Endodermal cell (in vitro differentiated cells): Measurements from ENCODE around the gene DNAJB1. TPM values are rescaled to one million over a fixed set of nuclear protein-coding genes. Genes with fewer than 3 reads are reported as not detected.
A peak's percentile ranks its signal among the peaks of the same experiment; 100 is the strongest.

Experiments used
- DNase-seq: peaks from one replicate; pipeline ENCODE4 v3.0.0-alpha.2; 2017
- H3K27ac ChIP-seq: 2 replicates; pipeline ENCODE4 v1.5.1; 2013; ENCODE audit warnings: mild to moderate bottlenecking, low read depth, low read length, moderate library complexity
- H3K27me3 ChIP-seq: 2 replicates; pipeline ENCODE4 v1.6.1; 2013; ENCODE audit warnings: mild to moderate bottlenecking, low read length, moderate library complexity; ENCODE audit not compliant: insufficient read depth, control insufficient read depth, poor library complexity, severe bottlenecking
- H3K36me3 ChIP-seq: 2 replicates; pipeline ENCODE4 v1.7.0; 2013; ENCODE audit warnings: mild to moderate bottlenecking, low read length, moderate library complexity; ENCODE audit not compliant: control insufficient read depth, insufficient read depth
- H3K4me1 ChIP-seq: one replicate; pipeline ENCODE4 v1.7.0; 2013; ENCODE audit warnings: low read length; ENCODE audit not compliant: control insufficient read depth, insufficient read depth
- H3K4me3 ChIP-seq: 2 replicates; pipeline ENCODE4 v1.5.1; 2013; ENCODE audit warnings: mild to moderate bottlenecking, low read length, moderate library complexity
- H3K9ac ChIP-seq: 2 replicates; pipeline ENCODE4 v1.6.1; 2013; ENCODE audit warnings: mild to moderate bottlenecking, low read length, moderate library complexity; ENCODE audit not compliant: poor library complexity, severe bottlenecking; ENCODE audit errors: extremely low read depth
- H3K9me3 ChIP-seq: 2 replicates; pipeline ENCODE4 v1.6.1; 2013; ENCODE audit warnings: mild to moderate bottlenecking, low read length, moderate library complexity; ENCODE audit not compliant: control insufficient read depth
- H3K27ac Mint-ChIP-seq: 2 replicates; pipeline ENCODE4 v1.8.0; 2020; ENCODE audit warnings: mixed read lengths
- H3K27me3 Mint-ChIP-seq: 2 replicates; pipeline ENCODE4 v1.8.0; 2021; ENCODE audit warnings: mild to moderate bottlenecking, mixed read lengths; ENCODE audit not compliant: insufficient read depth
- H3K36me3 Mint-ChIP-seq: 2 replicates; pipeline ENCODE4 v1.8.0; 2020; ENCODE audit warnings: low read depth, mixed read lengths
- H3K4me1 Mint-ChIP-seq: 2 replicates; pipeline ENCODE4 v1.8.0; 2020; ENCODE audit warnings: mixed read lengths
- H3K4me3 Mint-ChIP-seq: 2 replicates; pipeline ENCODE4 v1.8.0; 2020; ENCODE audit warnings: mild to moderate bottlenecking, moderate library complexity, mixed read lengths
- H3K9me3 Mint-ChIP-seq: 2 replicates; pipeline ENCODE4 v1.8.0; 2020; ENCODE audit warnings: mild to moderate bottlenecking, mixed read lengths
- WGBS, 2 experiments: methylation state at CpG; one replicate each; pipeline versions ENCODE4 v1.1.5 to v1.1.7; 2013; ENCODE audit warnings: missing lambda C conversion rate in 2 of 2, mixed read lengths in 1 of 2; ENCODE audit not compliant: insufficient coverage in 1 of 2, insufficient read length in 1 of 2; 5-methylcytosine and 5-hydroxymethylcytosine counted together
- total RNA-seq, 2 donors: library from RNA; stranded (reverse); fragmentation: NEBNext Ultra II Directional in 1 of 2; extraction: Animal tissue kit (Norgen Biotek cat#: 25700) in 1 of 2; gene quantifications; 2 replicates in 1 of 2; 3 replicates in 1 of 2; pipeline ENCODE4 v1.2.1, GENCODE V29; 2021
- TF ChIP-seq, protein P1 (sequence below): fragments of 200-600 bp; sonication (generic); conservative IDR thresholded peaks from 2 replicates; pipeline ENCODE4 v1.5.0; 2021; ENCODE audit warnings: antibody characterized with exemption, mild to moderate bottlenecking

DNAJB1 gene
- total RNA-seq, 2 donors from 2014 or later: 66.1 to 70.0 TPM

- peaks cover 2% of the 10 kb centered on the region for H3K4me1 Mint-ChIP-seq
- no peaks in the 10 kb centered on the region for H3K27me3 Mint-ChIP-seq
- DNase-seq: no peak
- Histone ChIP-seq H3K4me1 (no peaks in the 10 kb centered on the region), H3K27me3 (no peaks in the 10 kb centered on the region), H3K9ac (no peak overlapping the region), H3K36me3 (peaks cover 41% of the 10 kb centered on the region), H3K9me3 (no peaks in the 10 kb centered on the region), H3K4me3 (no peak overlapping the region), H3K27ac (no peak overlapping the region)
- TF ChIP-seq, protein P1, sequence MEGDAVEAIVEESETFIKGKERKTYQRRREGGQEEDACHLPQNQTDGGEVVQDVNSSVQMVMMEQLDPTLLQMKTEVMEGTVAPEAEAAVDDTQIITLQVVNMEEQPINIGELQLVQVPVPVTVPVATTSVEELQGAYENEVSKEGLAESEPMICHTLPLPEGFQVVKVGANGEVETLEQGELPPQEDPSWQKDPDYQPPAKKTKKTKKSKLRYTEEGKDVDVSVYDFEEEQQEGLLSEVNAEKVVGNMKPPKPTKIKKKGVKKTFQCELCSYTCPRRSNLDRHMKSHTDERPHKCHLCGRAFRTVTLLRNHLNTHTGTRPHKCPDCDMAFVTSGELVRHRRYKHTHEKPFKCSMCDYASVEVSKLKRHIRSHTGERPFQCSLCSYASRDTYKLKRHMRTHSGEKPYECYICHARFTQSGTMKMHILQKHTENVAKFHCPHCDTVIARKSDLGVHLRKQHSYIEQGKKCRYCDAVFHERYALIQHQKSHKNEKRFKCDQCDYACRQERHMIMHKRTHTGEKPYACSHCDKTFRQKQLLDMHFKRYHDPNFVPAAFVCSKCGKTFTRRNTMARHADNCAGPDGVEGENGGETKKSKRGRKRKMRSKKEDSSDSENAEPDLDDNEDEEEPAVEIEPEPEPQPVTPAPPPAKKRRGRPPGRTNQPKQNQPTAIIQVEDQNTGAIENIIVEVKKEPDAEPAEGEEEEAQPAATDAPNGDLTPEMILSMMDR: no peak
- no peak overlapping the region for H3K4me3 Mint-ChIP-seq
- H3K9me3 Mint-ChIP-seq: no peaks in the 10 kb centered on the region
- H3K27ac Mint-ChIP-seq: no peak overlapping the region
- WGBS, 2 experiments: 97 to 100% methylated on average over 5 to 17 of the region's 18 CpGs
- peaks cover 38% of the 10 kb centered on the region for H3K36me3 Mint-ChIP-seq
These were observed 35.8 kb downstream of the DNAJB1 start for GRCh38 chr19:14482172-14482941.

DNA sequence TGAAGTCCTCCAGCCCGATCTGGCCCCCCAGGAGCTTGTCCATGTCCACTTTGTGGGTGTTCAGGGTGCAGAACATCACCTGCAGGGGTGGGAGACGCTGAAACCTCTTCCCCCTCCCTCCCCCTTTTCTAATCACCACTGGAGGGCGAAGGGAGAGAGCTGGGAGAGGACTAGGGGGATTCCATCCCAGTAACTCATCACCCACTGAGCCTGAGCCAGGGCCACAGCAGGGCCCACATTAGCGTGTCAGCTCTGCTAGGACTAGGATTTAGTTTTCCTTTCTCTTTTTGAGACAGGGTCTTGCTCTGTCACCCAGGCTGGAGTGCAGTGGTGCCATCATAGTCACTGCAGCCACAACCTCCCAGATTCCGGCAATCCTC lies 37.5 kb downstream of the DNAJB1 start:
- TF ChIP-seq, protein P1: no peak
- DNase-seq: no peak
- peaks cover 9% of the 10 kb centered on the region for H3K4me1 Mint-ChIP-seq
- H3K36me3 ChIP-seq: peaks cover 34% of the 10 kb centered on the region
- H3K9me3 Mint-ChIP-seq: no peaks in the 10 kb centered on the region
- peaks cover 33% of the 10 kb centered on the region for H3K36me3 Mint-ChIP-seq
- H3K4me3 Mint-ChIP-seq: no peak overlapping the region
- no peaks in the 10 kb centered on the region for H3K9me3 ChIP-seq
- 82 to 93% methylated on average over 3 to 5 of the region's 5 CpGs for WGBS, 2 experiments
- no peaks in the 10 kb centered on the region for H3K4me1 ChIP-seq
- no peak overlapping the region for H3K4me3 ChIP-seq
- H3K27ac ChIP-seq: no peak overlapping the region
- no peak overlapping the region for H3K9ac ChIP-seq
- no peaks in the 10 kb centered on the region for H3K27me3 Mint-ChIP-seq
- no peak overlapping the region for H3K27ac Mint-ChIP-seq
- H3K27me3 ChIP-seq: no peaks in the 10 kb centered on the region

- H3K27ac ChIP-seq: no peak overlapping the region
- TF ChIP-seq, protein P1: peak; percentile 98
- DNase-seq: peak; percentile 97
- H3K27me3 ChIP-seq: no peaks in the 10 kb centered on the region
- no peak overlapping the region for H3K4me3 ChIP-seq
- Mint-ChIP-seq H3K27me3 (no peaks in the 10 kb centered on the region), H3K4me1 (peaks cover 13% of the 10 kb centered on the region), H3K4me3 (no peak overlapping the region), H3K9me3 (no peaks in the 10 kb centered on the region), H3K27ac (no peak overlapping the region), H3K36me3 (peaks cover 33% of the 10 kb centered on the region)
- WGBS, 2 experiments: 63 to 89% methylated on average over 22 to 43 of the region's 43 CpGs
- H3K4me1 ChIP-seq: no peaks in the 10 kb centered on the region
- H3K36me3 ChIP-seq: peaks cover 34% of the 10 kb centered on the region
- no peaks in the 10 kb centered on the region for H3K9me3 ChIP-seq
- no peak overlapping the region for H3K9ac ChIP-seq
These were observed 38.1 kb downstream of the DNAJB1 start for GRCh38 chr19:14479975-14480699.
